Nephron progenitor cell (in vitro differentiated cells): ENCODE results near the gene GPR15LG.

Experiments
- DNase-seq: peaks from one replicate; pipeline ENCODE4 v3.0.0; 2021
- H3K27ac Mint-ChIP-seq: 2 replicates; pipeline ENCODE4 v1.8.0; 2021; ENCODE audit warnings: mild to moderate bottlenecking, moderate library complexity, mixed read lengths
- H3K27me3 Mint-ChIP-seq: 2 replicates; pipeline ENCODE4 v1.8.0; 2021; ENCODE audit warnings: mild to moderate bottlenecking, low read depth, mixed read lengths; ENCODE audit not compliant: poor library complexity
- H3K36me3 Mint-ChIP-seq: 2 replicates; pipeline ENCODE4 v1.8.0; 2021; ENCODE audit warnings: low read depth, mixed read lengths
- H3K4me1 Mint-ChIP-seq: 2 replicates; pipeline ENCODE4 v1.8.0; 2021; ENCODE audit warnings: mixed read lengths
- H3K4me3 Mint-ChIP-seq: 2 replicates; pipeline ENCODE4 v1.8.0; 2021; ENCODE audit warnings: mild to moderate bottlenecking, moderate library complexity, mixed read lengths
- H3K9me3 Mint-ChIP-seq: 2 replicates; pipeline ENCODE4 v1.8.0; 2021; ENCODE audit warnings: mild to moderate bottlenecking, moderate library complexity, mixed read lengths
- TF ChIP-seq, protein P1 (sequence below): fragments of 200-600 bp; sonication (generic); IDR thresholded peaks from 2 replicates; pipeline ENCODE4 v1.5.0; 2021; ENCODE audit warnings: antibody characterized with exemption

The GPR15LG gene

DNA sequence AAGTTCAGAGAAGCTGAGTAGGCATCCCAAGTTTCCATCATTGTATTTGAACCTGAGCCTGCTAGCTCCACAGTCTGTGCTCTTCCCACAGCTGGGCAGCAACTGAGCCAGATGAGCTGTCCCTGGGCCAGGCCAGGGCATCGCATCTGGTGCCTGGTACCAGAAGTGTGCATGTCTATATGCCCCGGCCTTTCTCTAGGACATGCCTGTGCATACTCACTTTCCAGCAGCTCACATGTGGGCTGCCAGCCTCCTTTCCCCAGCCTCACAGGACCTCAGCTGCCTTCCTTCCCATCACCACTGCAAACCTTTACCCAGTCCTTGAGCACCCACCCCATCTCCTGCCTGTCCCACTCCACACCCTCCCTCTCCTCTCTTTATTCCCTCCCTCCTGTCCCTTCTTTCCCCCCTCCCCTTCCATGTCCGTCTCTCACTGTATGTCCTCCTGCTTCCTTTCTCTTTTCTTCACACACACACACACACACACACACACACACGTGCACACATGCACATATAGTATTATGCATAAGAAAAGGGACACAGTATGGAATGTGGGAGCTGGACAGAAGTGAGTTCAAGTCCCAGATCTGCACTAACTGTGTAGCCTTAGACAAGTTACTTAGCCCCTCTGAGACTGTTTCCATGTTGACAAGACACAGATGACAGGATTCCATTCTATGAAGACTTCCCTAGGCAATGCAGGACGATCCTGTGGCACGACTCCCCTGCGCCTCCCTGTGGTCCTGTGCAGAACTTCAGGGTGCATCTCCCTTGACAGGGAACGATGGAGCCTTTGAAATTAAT, 31.6 kb downstream of the GPR15LG start:
- H3K4me3 Mint-ChIP-seq = no peak overlapping the region
- no peaks in the 10 kb centered on the region for H3K4me1 Mint-ChIP-seq
- no peaks in the 10 kb centered on the region for H3K9me3 Mint-ChIP-seq
- TF ChIP-seq, protein P1, sequence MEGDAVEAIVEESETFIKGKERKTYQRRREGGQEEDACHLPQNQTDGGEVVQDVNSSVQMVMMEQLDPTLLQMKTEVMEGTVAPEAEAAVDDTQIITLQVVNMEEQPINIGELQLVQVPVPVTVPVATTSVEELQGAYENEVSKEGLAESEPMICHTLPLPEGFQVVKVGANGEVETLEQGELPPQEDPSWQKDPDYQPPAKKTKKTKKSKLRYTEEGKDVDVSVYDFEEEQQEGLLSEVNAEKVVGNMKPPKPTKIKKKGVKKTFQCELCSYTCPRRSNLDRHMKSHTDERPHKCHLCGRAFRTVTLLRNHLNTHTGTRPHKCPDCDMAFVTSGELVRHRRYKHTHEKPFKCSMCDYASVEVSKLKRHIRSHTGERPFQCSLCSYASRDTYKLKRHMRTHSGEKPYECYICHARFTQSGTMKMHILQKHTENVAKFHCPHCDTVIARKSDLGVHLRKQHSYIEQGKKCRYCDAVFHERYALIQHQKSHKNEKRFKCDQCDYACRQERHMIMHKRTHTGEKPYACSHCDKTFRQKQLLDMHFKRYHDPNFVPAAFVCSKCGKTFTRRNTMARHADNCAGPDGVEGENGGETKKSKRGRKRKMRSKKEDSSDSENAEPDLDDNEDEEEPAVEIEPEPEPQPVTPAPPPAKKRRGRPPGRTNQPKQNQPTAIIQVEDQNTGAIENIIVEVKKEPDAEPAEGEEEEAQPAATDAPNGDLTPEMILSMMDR = peak; percentile 89
- DNase-seq = peak; percentile 79
- no peaks in the 10 kb centered on the region for H3K36me3 Mint-ChIP-seq
- H3K27ac Mint-ChIP-seq = no peak overlapping the region
- peaks cover 22% of the 10 kb centered on the region for H3K27me3 Mint-ChIP-seq

DNA sequence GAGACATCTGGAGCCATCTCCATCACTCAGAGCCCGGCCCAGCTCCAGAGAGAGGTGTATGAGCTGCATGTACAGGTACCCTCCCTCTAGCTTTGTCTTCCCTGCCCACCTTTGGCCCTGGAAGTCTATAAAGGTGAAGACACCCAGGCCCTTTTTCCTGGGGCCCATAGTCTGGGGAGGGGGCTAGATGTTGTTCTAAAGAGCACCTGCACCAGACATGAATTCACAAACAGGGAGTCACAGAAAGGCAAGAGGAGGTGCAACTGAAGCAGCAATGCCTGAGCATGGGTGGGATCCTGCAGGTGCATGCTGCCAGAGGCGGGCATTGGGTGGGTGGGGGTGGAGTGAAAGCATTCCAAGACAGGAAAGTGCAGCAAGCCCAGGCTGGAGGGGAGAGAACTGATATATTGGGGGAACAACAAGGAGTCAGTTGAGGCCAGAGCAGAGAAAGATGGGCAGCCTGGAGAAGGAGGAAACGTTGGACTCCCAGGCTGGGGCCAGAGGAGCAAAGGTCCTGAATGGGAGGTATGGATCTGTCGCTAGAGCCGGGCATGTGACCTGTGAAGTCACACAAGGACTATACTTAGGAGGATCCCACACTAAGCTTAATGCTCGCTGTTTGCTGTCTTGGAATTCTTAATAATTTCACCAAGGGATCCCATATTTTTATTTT, 32.4 kb downstream of the GPR15LG start:
- Mint-ChIP-seq H3K27me3 (peaks cover 22% of the 10 kb centered on the region), H3K27ac (no peak overlapping the region), H3K4me3 (no peak overlapping the region), H3K36me3 (no peaks in the 10 kb centered on the region), H3K9me3 (no peaks in the 10 kb centered on the region), H3K4me1 (no peaks in the 10 kb centered on the region)
- DNase-seq = no peak
- TF ChIP-seq, protein P1 = no peak

DNA sequence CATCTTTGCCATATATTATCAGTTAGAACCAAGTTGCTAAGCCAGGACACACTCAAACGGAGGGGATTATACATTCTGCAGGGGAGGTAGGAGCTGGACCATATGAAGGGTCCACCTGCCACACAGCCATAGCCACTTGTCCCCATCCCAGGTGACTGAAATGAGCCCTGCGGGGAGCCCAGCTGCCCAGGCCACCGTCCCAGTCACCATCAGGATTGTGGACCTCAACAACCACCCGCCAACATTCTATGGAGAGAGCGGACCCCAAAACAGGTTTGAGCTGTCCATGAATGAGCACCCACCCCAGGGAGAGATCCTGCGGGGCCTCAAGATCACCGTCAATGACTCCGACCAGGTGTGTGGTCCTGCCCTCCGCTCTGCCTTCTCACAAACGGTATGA, 34.4 kb downstream of the GPR15LG start:
- Mint-ChIP-seq H3K4me1 (no peaks in the 10 kb centered on the region), H3K9me3 (no peaks in the 10 kb centered on the region), H3K4me3 (no peak overlapping the region), H3K36me3 (no peaks in the 10 kb centered on the region), H3K27me3 (peaks cover 22% of the 10 kb centered on the region), H3K27ac (no peak overlapping the region)
- DNase-seq = no peak
- TF ChIP-seq, protein P1 = no peak

DNA sequence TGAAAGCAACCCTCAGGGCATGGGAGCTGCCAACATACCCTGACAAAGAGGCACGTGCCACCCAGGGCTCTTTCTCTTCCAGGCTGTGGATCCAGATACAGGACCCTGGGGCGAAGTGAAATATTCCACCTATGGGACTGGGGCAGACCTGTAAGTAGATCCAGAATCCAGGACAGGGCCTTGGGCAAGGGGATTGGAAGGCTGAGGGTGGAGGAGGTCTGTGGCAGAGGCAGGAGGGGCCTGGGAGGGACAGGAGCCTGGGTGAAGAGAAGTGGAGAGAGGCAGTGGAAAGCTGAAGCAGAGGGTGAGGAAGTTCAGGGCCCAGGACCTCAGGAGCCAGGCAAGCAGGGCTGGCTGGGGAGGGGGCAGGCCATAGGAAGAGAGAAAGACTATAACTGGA, 38.0 kb downstream of the GPR15LG start:
- Mint-ChIP-seq H3K36me3 (no peaks in the 10 kb centered on the region), H3K9me3 (no peaks in the 10 kb centered on the region), H3K4me1 (no peaks in the 10 kb centered on the region), H3K4me3 (no peak overlapping the region), H3K27me3 (peaks cover 18% of the 10 kb centered on the region), H3K27ac (no peak overlapping the region)
- no peak for DNase-seq
- TF ChIP-seq, protein P1 = no peak

DNA sequence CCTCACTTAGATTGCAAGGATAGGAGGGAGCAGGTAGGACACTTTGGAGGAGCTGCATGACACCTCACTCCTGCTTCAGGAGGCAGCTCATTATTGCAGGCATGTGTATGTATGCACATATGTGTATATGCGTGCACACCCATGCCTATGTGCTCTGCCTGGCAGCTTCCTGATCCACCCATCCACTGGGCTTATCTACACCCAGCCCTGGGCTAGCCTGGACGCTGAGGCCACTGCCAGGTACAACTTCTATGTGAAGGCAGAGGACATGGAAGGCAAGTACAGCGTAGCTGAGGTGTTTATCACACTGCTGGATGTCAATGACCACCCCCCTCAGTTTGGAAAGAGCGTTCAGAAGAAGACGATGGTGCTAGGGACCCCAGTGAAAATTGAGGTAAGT, 38.4 kb downstream of the GPR15LG start:
- no peak overlapping the region for H3K4me3 Mint-ChIP-seq
- H3K9me3 Mint-ChIP-seq = no peaks in the 10 kb centered on the region
- H3K4me1 Mint-ChIP-seq = no peaks in the 10 kb centered on the region
- H3K27ac Mint-ChIP-seq = no peak overlapping the region
- no peak for DNase-seq
- TF ChIP-seq, protein P1 = no peak
- peaks cover 14% of the 10 kb centered on the region for H3K27me3 Mint-ChIP-seq
- no peaks in the 10 kb centered on the region for H3K36me3 Mint-ChIP-seq
